ENCODE results near the gene DIAPH1.

Gene DIAPH1

DNA sequence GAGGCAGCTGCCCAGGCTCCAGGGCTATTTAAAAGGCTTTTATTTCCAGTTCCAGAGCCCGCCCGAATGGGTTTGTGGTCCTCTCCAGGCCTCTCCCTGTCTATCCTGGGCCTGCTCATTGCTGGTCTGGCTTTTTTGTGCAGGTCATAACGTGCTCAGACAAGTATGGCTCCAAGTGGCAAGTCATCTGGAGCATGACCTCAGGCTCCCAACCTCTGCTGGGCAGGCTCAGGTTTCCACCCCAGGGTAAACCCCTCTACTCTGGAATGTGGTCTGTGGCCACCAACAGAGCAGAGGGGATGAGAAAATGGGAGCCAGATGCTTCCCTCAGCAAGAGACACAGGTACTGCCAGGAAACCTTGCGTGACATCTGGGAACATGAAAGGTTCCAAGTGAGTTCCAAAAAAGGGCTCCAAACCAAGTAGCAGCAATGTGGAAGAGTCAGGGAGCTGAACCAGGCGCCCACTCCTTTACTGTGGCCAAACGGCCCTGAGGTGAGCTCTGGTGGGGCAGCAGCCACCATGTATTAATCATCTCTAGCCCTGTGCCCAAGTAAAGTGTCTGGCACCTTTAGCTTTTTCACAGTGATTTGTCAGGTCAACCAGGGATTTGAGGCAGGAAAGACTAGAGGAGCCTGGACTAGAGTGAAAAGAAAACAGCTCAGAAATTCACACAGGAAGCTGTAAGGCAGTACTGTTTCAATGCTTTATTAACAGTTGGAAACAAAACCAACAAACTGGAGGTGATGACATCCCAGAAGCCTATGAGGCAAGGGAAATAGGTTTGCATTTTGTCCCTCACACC is 104.3 kb downstream of the DIAPH1 start:
- no peak overlapping the region for H3K27ac ChIP-seq
- TF ChIP-seq, protein P1, sequence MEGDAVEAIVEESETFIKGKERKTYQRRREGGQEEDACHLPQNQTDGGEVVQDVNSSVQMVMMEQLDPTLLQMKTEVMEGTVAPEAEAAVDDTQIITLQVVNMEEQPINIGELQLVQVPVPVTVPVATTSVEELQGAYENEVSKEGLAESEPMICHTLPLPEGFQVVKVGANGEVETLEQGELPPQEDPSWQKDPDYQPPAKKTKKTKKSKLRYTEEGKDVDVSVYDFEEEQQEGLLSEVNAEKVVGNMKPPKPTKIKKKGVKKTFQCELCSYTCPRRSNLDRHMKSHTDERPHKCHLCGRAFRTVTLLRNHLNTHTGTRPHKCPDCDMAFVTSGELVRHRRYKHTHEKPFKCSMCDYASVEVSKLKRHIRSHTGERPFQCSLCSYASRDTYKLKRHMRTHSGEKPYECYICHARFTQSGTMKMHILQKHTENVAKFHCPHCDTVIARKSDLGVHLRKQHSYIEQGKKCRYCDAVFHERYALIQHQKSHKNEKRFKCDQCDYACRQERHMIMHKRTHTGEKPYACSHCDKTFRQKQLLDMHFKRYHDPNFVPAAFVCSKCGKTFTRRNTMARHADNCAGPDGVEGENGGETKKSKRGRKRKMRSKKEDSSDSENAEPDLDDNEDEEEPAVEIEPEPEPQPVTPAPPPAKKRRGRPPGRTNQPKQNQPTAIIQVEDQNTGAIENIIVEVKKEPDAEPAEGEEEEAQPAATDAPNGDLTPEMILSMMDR (IDR thresholded peaks at IDR 0.05) = no peak
- TF ChIP-seq ZFX (IDR thresholded peaks at IDR 0.05; ENCODE audit: borderline replicate concordance) = no peak

- no peak overlapping the region for H3K27ac ChIP-seq
- TF ChIP-seq, protein P1 (IDR thresholded peaks at IDR 0.05) = no peak
- no peak for TF ChIP-seq ZFX (IDR thresholded peaks at IDR 0.05; ENCODE audit: borderline replicate concordance)
Observed at GRCh38 chr5:141513627-141514329, 105.0 kb downstream of the DIAPH1 start.

GRCh38 chr5:141512911-141513626 is 105.7 kb downstream of the DIAPH1 start:
- no peak for TF ChIP-seq ZFX (IDR thresholded peaks at IDR 0.05; ENCODE audit: borderline replicate concordance)
- TF ChIP-seq, protein P1 (IDR thresholded peaks at IDR 0.05) = no peak
- H3K27ac ChIP-seq = no peak overlapping the region

DNA sequence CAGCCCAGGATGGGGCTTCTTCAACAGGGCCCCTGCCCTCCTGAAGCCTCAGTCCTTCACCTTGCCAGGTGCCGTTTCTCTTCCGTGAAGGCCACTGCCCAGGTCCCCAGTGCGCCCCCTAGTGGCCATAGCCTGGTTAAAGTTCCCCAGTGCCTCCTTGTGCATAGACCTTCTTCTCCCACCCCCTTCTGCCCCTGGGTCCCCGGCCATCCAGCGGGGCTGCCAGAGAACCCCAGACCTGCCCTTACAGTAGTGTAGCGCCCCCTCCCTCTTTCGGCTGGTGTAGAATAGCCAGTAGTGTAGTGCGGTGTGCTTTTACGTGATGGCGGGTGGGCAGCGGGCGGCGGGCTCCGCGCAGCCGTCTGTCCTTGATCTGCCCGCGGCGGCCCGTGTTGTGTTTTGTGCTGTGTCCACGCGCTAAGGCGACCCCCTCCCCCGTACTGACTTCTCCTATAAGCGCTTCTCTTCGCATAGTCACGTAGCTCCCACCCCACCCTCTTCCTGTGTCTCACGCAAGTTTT is 106.3 kb downstream of the DIAPH1 start:
- H3K27ac ChIP-seq = no peak overlapping the region
- TF ChIP-seq, protein P1 (IDR thresholded peaks at IDR 0.05) = peak; percentile 94
- TF ChIP-seq ZFX (IDR thresholded peaks at IDR 0.05; ENCODE audit: borderline replicate concordance) = no peak

- TF ChIP-seq, protein P1 (IDR thresholded peaks at IDR 0.05) = no peak
- no peak for TF ChIP-seq ZFX (IDR thresholded peaks at IDR 0.05; ENCODE audit: borderline replicate concordance)
Observed at GRCh38 chr5:141511771-141512325, 107.0 kb downstream of the DIAPH1 start.

GRCh38 chr5:141510850-141511601 is 107.8 kb downstream of the DIAPH1 start:
- no peak overlapping the region for H3K27ac ChIP-seq

More at GRCh38 chr5:141511771-141512325, 107.0 kb downstream of the DIAPH1 start:
- H3K27ac ChIP-seq = no peak overlapping the region

More at GRCh38 chr5:141510850-141511601, 107.8 kb downstream of the DIAPH1 start:
- TF ChIP-seq, protein P1 (IDR thresholded peaks at IDR 0.05) = no peak
- no peak for TF ChIP-seq ZFX (IDR thresholded peaks at IDR 0.05; ENCODE audit: borderline replicate concordance)

Data from 22Rv1 (cell line).